Caco-2 (cell line): ENCODE results near the gene HSD17B10. TPM values are rescaled to one million over a fixed set of nuclear protein-coding genes. Genes with fewer than 3 reads are reported as not detected.
"Not testable (repeated sequence)": the region's sequence is repeated elsewhere in the genome, so short reads cannot be mapped to it uniquely, and the experiment has no call there.

Experiments used
- BruUV-seq: library from RNA; stranded (reverse); fragments of 400-500 nt; replicated peaks from 2 replicates; lab custom pipeline; 2021; lab: Mats Ljungman, UMichigan
- CTCF ChIA-PET: fragments of 300-600 bp; sonication (Branson Sonifier 250); formaldehyde crosslinking; loops from one replicate; lab custom pipeline; 2022; ENCODE audit warnings: antibody characterized with exemption; lab: Charles Lee
- POLR2A ChIA-PET: fragments of 300-600 bp; sonication (Branson Sonifier 250); formaldehyde crosslinking; loops from one replicate; lab custom pipeline; 2022; ENCODE audit warnings: antibody characterized with exemption; lab: Charles Lee
- DNase-seq, 2 experiments: peaks; one replicate each; pipeline versions ENCODE4 v3.0.0 to v3.0.0-alpha.2; 2020 to 2022
- H3K27me3 ChIP-seq: replicated peaks from 2 replicates; pipeline ENCODE4 v1.6.0; 2011; ENCODE audit warnings: low read length; ENCODE audit not compliant: control insufficient read depth, insufficient read depth
- H3K36me3 ChIP-seq: 2 replicates; pipeline ENCODE4 v1.5.1; 2011; ENCODE audit warnings: low read length; ENCODE audit not compliant: control insufficient read depth, insufficient read depth
- H3K4me1 ChIP-seq: fragments of 250-450 bp; sonication (Bioruptor Pico); 2 replicates; pipeline ENCODE4 v1.5.1; 2020; ENCODE audit warnings: mild to moderate bottlenecking
- H3K4me3 ChIP-seq: 2 replicates; pipeline ENCODE4 v1.5.1; 2011; ENCODE audit warnings: low read depth, mild to moderate bottlenecking, control low read depth, low read length
- H3K9me3 ChIP-seq: fragments of 250-450 bp; sonication (Bioruptor Pico); 2 replicates; pipeline ENCODE4 v1.5.1; 2020; ENCODE audit warnings: mild to moderate bottlenecking, moderate library complexity
- H3K27ac Mint-ChIP-seq: one replicate; pipeline ENCODE4 v1.8.0; 2022; ENCODE audit warnings: mixed read lengths; ENCODE audit not compliant: unreplicated experiment
- H3K27me3 Mint-ChIP-seq: one replicate; pipeline ENCODE4 v1.8.0; 2022; ENCODE audit warnings: mixed read lengths; ENCODE audit not compliant: insufficient read depth, unreplicated experiment
- H3K36me3 Mint-ChIP-seq: one replicate; pipeline ENCODE4 v1.8.0; 2022; ENCODE audit warnings: mild to moderate bottlenecking, mixed read lengths; ENCODE audit not compliant: insufficient read depth, unreplicated experiment
- H3K4me1 Mint-ChIP-seq: one replicate; pipeline ENCODE4 v1.8.0; 2022; ENCODE audit warnings: low read depth, mixed read lengths; ENCODE audit not compliant: unreplicated experiment
- H3K4me3 Mint-ChIP-seq: one replicate; pipeline ENCODE4 v1.8.0; 2022; ENCODE audit warnings: mild to moderate bottlenecking, moderate library complexity, mixed read lengths; ENCODE audit not compliant: unreplicated experiment
- H3K9me3 Mint-ChIP-seq: one replicate; pipeline ENCODE4 v1.8.0; 2022; ENCODE audit warnings: mixed read lengths; ENCODE audit not compliant: unreplicated experiment
- intact Hi-C: fragments of 100-400 bp; cut with micrococcal nuclease; formaldehyde crosslinking; loops from one replicate; pipeline ENCODE4 v1.10.0; 2022; ENCODE audit not compliant: unreplicated experiment
- total RNA-seq: library from RNA; stranded (reverse); gene quantifications from 2 replicates; pipeline ENCODE4 v1.2.3, GENCODE V29; 2022
- TF ChIP-seq, protein P1 (sequence below), 2 experiments: fragments of 200-600 bp in 1 of 2; IDR thresholded peaks; 1 replicate in 1 of 2; 2 replicates in 1 of 2; pipeline versions ENCODE4 v1.5.1 to v1.8.0; 2011 to 2022; ENCODE audit warnings: antibody characterized with exemption in 1 of 2, control low read depth in 1 of 2, inconsistent platforms in 1 of 2, low read depth in 1 of 2, low read length in 1 of 2, mild to moderate bottlenecking in 1 of 2, moderate library complexity in 1 of 2; ENCODE audit not compliant: insufficient read depth in 1 of 2, severe bottlenecking in 1 of 2, unreplicated experiment in 1 of 2

Gene HSD17B10
- total RNA-seq, 1 experiment from 2014 or later, result 137 TPM

GRCh38 chrX:53421772-53422085, 12.4 kb downstream of the HSD17B10 start:
- intact Hi-C loops, result loop anchor here (1.0 to 2.0 kb wide), 2 partner anchors 13 to 19 kb away; partner anchors contain the start of gene HSD17B10
- Mint-ChIP-seq H3K36me3 (peaks cover 16% of the 10 kb centered on the region), H3K9me3 (no peaks in the 10 kb centered on the region)

DNA sequence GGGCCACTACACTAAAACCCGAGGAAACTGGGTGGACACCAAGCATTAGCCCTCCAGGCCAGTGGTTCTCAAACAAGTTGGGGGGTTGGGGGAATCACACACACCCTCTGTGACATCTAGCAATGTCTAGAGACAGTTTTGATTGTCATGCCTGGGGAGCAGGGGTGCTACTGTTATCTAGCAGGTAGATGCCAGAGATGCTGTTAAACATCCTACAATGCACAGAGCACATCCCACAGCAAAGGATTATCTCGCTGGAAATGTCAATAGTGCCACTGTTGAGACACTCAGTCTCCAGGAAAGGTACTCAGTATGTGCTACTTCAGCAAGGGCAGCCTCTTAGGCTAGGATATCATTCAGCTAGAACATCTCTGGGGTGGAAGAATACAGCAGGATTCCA, 13.0 kb downstream of the HSD17B10 start:
- DNase-seq, result no peak
- no peaks in the 10 kb centered on the region for H3K27me3 ChIP-seq
- peaks cover 6% of the 10 kb centered on the region for H3K4me1 Mint-ChIP-seq
- H3K27ac Mint-ChIP-seq, result peak overlapping the region; percentile 98
- POLR2A ChIA-PET, result no interaction called here
- H3K36me3 Mint-ChIP-seq, result peaks cover 16% of the 10 kb centered on the region
- no peaks in the 10 kb centered on the region for H3K27me3 Mint-ChIP-seq
- H3K9me3 ChIP-seq, result no peaks in the 10 kb centered on the region
- H3K4me3 ChIP-seq, result peak overlapping the region; percentile 76
- H3K4me1 ChIP-seq, result 0 out of 2 replicates have a peak, but pooled peaks cover 4% of the 10 kb centered on the region
- peak overlapping the region; percentile 83 for H3K4me3 Mint-ChIP-seq
- H3K36me3 ChIP-seq, result no peaks in the 10 kb centered on the region
- no peaks in the 10 kb centered on the region for H3K9me3 Mint-ChIP-seq
- TF ChIP-seq, protein P1, sequence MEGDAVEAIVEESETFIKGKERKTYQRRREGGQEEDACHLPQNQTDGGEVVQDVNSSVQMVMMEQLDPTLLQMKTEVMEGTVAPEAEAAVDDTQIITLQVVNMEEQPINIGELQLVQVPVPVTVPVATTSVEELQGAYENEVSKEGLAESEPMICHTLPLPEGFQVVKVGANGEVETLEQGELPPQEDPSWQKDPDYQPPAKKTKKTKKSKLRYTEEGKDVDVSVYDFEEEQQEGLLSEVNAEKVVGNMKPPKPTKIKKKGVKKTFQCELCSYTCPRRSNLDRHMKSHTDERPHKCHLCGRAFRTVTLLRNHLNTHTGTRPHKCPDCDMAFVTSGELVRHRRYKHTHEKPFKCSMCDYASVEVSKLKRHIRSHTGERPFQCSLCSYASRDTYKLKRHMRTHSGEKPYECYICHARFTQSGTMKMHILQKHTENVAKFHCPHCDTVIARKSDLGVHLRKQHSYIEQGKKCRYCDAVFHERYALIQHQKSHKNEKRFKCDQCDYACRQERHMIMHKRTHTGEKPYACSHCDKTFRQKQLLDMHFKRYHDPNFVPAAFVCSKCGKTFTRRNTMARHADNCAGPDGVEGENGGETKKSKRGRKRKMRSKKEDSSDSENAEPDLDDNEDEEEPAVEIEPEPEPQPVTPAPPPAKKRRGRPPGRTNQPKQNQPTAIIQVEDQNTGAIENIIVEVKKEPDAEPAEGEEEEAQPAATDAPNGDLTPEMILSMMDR (IDR thresholded peaks at IDR 0.05; ENCODE audit: insufficient read depth in 1 of 2, low read depth in 1 of 2, low read length in 1 of 2, severe bottlenecking in 1 of 2, unreplicated experiment in 1 of 2), result no peak
- no TSS peak for BruUV-seq
- intact Hi-C loops, result no loop called here
- CTCF ChIA-PET, result no interaction called here

More at GRCh38 chrX:53421772-53422085, 12.4 kb downstream of the HSD17B10 start:
- DNase-seq, result no peak
- no peaks in the 10 kb centered on the region for H3K27me3 ChIP-seq
- CTCF ChIA-PET, result interaction anchor here (1.0 kb wide), 1 partner anchor 107 kb away, joined by 3 read pairs; no protein-coding TSS in a partner anchor
- Mint-ChIP-seq H3K27ac (peak overlapping the region; percentile 98), H3K4me1 (peaks cover 6% of the 10 kb centered on the region), H3K27me3 (no peaks in the 10 kb centered on the region), H3K4me3 (peak overlapping the region; percentile 83)
- POLR2A ChIA-PET, result interaction anchor here (0.6 to 1.3 kb wide), 5 partner anchors 18 to 262 kb away, joined by 3 to 4 read pairs (median 4); partner anchors contain the start of gene KDM5C
- 0 out of 2 replicates have a peak, but pooled peaks cover 4% of the 10 kb centered on the region for H3K4me1 ChIP-seq
- TF ChIP-seq, protein P1 (IDR thresholded peaks at IDR 0.05; ENCODE audit: insufficient read depth in 1 of 2, low read depth in 1 of 2, low read length in 1 of 2, severe bottlenecking in 1 of 2, unreplicated experiment in 1 of 2), result no peak
- BruUV-seq, result no TSS peak
- H3K36me3 ChIP-seq, result no peaks in the 10 kb centered on the region
- H3K4me3 ChIP-seq, result peak overlapping the region; percentile 76
- H3K9me3 ChIP-seq, result no peaks in the 10 kb centered on the region

GRCh38 chrX:53420351-53420750, 13.8 kb downstream of the HSD17B10 start:
- H3K36me3 ChIP-seq, H3K4me1 Mint-ChIP-seq, H3K4me3 ChIP-seq, H3K27me3 Mint-ChIP-seq, H3K27ac Mint-ChIP-seq, H3K4me1 ChIP-seq, DNase-seq, intact Hi-C loops, POLR2A ChIA-PET, H3K27me3 ChIP-seq, H3K4me3 Mint-ChIP-seq, H3K9me3 ChIP-seq, H3K9me3 Mint-ChIP-seq, BruUV-seq: not testable (repeated sequence)
- CTCF ChIA-PET, result interaction anchor here (0.7 kb wide), 1 partner anchor 105 kb away, joined by 4 read pairs; no protein-coding TSS in a partner anchor
- H3K36me3 Mint-ChIP-seq, result peaks cover 11% of the 10 kb centered on the region
